NB4 (cell line): ENCODE measurements around the gene IMPG2.

Source experiments
- CTCF ChIP-seq: IDR thresholded peaks from one replicate; pipeline ENCODE4 v1.5.1; 2012; ENCODE audit warnings: low read depth, low read length
- MAX ChIP-seq: IDR thresholded peaks from 2 replicates; pipeline ENCODE4 v1.6.1; 2011; ENCODE audit warnings: low read depth, low read length
- POLR2A ChIP-seq: IDR thresholded peaks from 2 replicates; pipeline ENCODE4 v1.6.1; 2011; ENCODE audit warnings: mild to moderate bottlenecking; ENCODE audit not compliant: insufficient read length; ENCODE audit errors: extremely low read depth

GRCh38 chr3:101177577-101177976 is 142.8 kb downstream of the IMPG2 start:
- TF ChIP-seq CTCF (no peak), POLR2A (no peak), MAX (no peak)
